Measurements from ENCODE around the gene CACNA1C. TPM values are rescaled to one million over a fixed set of nuclear protein-coding genes. Genes with fewer than 3 reads are reported as not detected.

Gene CACNA1C
- total RNA-seq, 1 donor from 2014 or later = 7.3 TPM

DNA sequence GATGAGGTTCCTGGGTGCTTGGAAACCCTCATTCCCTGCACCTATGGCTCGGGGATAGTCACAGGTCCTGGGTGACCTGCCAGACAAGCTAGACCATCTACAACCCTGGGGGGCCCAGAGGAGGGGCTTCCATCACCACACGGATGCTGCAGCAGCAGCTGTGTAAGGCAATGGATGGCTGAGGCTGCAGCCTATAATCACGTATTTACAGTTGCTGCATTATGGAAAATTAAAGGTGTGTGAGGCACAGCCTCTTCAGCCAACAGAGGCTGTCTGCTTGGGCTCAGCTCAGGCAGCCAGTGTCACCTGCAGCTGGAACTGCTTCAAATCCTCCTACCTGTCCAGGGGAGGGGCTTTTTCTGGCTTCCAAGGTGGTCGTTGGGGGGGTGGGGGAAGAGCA is 268.1 kb downstream of the CACNA1C start:
- Histone ChIP-seq H3K27ac (ENCODE audit: low read depth, low read length) (no peak overlapping the region), H3K27me3 (ENCODE audit: control insufficient read depth in 3 of 3, insufficient read depth in 3 of 3, low read length in 3 of 3) (no peaks in the 10 kb centered on the region), H3K9ac (ENCODE audit: low read depth in 1 of 3, low read length in 3 of 3) (no peak overlapping the region), H3K36me3 (ENCODE audit: control insufficient read depth in 3 of 3, insufficient read depth in 3 of 3, low read length in 3 of 3) (no peaks in the 10 kb centered on the region), H3K9me3 (ENCODE audit: control insufficient read depth in 3 of 3, low read length in 3 of 3) (no peaks in the 10 kb centered on the region), H3K4me1 (ENCODE audit: control insufficient read depth in 3 of 3, insufficient read depth in 3 of 3, low read length in 3 of 3) (peaks cover 30 to 43% (median 42%) of the 10 kb centered on the region in 3 donors), H3K4me3 (ENCODE audit: low read length in 3 of 3) (no peak overlapping the region)

DNA sequence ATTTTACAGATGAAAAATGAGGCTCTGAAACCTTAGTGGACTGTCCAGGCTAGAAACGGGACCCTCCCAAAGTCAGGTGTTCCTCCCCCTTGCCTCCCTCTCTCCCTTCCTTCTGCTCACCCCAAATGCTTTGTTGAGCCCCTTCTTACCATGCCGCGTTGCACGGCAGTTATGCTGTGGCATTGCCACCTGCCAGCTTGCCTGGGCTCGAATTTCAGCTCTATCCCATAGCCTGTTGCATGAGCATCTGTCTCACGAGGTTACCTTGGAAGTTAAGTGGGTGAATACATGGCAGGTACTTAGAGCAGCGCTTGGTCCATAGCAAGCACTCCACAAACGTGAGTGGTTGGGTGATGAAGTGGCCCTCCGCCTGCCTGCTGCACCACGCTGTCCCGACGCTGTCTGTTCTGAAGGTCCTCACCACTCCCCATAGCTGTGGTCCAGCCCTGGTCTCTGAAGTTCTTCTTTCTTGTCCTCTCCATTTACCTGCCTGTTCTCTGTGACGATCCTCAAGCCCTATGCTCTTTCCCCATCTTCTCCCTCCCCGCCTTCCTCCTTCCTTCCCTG is 269.9 kb downstream of the CACNA1C start:
- no peaks in the 10 kb centered on the region for H3K27me3 ChIP-seq (ENCODE audit: control insufficient read depth in 3 of 3, insufficient read depth in 3 of 3, low read length in 3 of 3)
- no peaks in the 10 kb centered on the region for H3K9me3 ChIP-seq (ENCODE audit: control insufficient read depth in 3 of 3, low read length in 3 of 3)
- peaks cover 30 to 46% (median 46%) of the 10 kb centered on the region in 3 donors for H3K4me1 ChIP-seq (ENCODE audit: control insufficient read depth in 3 of 3, insufficient read depth in 3 of 3, low read length in 3 of 3)
- no peak overlapping the region for H3K4me3 ChIP-seq (ENCODE audit: low read length in 3 of 3)
- H3K36me3 ChIP-seq (ENCODE audit: control insufficient read depth in 3 of 3, insufficient read depth in 3 of 3, low read length in 3 of 3) = no peaks in the 10 kb centered on the region
- H3K27ac ChIP-seq (ENCODE audit: low read depth, low read length) = peak overlapping the region; percentile 61
- no peak overlapping the region for H3K9ac ChIP-seq (ENCODE audit: low read depth in 1 of 3, low read length in 3 of 3)

DNA sequence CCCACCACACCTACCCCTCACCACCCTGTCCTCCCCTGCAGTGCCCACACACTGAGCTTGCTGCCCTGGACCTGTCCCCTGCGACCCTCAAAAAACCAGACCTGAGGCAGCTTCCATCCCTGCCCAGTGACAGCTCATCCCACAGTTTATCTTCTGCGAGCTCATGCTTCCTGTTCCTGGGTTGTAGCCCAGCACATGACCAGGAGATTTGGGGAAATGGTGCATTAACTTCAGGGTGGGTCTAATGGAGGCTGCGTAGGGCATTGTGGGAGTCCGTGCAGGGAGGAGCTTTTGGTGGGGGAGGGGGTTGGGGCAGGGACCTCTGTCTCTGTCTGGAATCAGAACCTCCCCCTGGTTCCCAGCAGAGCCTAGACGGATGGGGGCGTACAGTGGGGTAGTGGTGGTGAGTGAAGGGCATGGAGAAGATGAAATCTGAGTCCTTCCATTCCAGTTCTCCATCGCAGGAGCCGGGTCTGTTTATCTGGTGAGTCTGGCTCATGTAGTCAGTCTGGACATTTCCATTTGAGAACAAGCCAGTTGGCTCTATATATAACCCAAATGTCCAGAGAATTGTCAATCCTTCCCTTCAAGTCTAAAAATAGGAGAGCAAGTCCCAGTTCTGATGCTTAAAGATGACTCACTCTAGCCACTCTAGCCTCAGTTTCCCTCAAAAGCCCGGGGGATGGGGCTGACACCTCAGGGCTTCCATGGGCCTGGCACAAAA is 270.9 kb downstream of the CACNA1C start:
- H3K27ac ChIP-seq (ENCODE audit: low read depth, low read length) = peak overlapping the region; percentile 61
- H3K4me1 ChIP-seq (ENCODE audit: control insufficient read depth in 3 of 3, insufficient read depth in 3 of 3, low read length in 3 of 3) = peaks cover 30 to 46% (median 44%) of the 10 kb centered on the region in 3 donors
- H3K9ac ChIP-seq (ENCODE audit: low read depth in 1 of 3, low read length in 3 of 3) = peak overlapping the region in 1 of 3 donors; percentile 55
- H3K36me3 ChIP-seq (ENCODE audit: control insufficient read depth in 3 of 3, insufficient read depth in 3 of 3, low read length in 3 of 3) = no peaks in the 10 kb centered on the region
- H3K4me3 ChIP-seq (ENCODE audit: low read length in 3 of 3) = peak overlapping the region in 2 of 3 donors; percentile 6 to 17
- no peaks in the 10 kb centered on the region for H3K27me3 ChIP-seq (ENCODE audit: control insufficient read depth in 3 of 3, insufficient read depth in 3 of 3, low read length in 3 of 3)
- no peaks in the 10 kb centered on the region for H3K9me3 ChIP-seq (ENCODE audit: control insufficient read depth in 3 of 3, low read length in 3 of 3)

DNA sequence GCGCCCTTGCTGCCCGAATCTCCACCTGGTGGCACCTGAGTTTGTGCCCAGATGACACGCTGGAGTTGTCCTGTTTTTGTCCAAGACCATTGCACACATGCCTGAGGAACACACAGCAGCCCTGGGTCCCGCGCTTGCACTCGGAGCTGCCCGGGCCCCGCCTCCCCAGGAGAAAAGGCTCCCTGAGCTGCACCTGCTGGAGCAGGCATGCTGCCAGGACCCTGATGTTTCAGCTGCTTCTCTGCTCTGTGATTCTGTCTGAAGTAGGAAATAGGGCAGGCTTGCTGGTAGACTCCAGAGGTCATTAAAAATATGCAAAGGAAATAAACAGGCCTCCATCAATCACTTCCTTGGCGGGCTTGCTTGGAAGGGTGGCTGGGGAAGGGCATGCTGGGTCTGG is 271.6 kb downstream of the CACNA1C start:
- Histone ChIP-seq H3K4me3 (ENCODE audit: low read length in 3 of 3) (peak overlapping the region in 2 of 3 donors; percentile 6 to 12), H3K9ac (ENCODE audit: low read depth in 1 of 3, low read length in 3 of 3) (peak overlapping the region in 2 of 3 donors; percentile 40 to 55), H3K9me3 (ENCODE audit: control insufficient read depth in 3 of 3, low read length in 3 of 3) (no peaks in the 10 kb centered on the region), H3K36me3 (ENCODE audit: control insufficient read depth in 3 of 3, insufficient read depth in 3 of 3, low read length in 3 of 3) (no peaks in the 10 kb centered on the region), H3K27me3 (ENCODE audit: control insufficient read depth in 3 of 3, insufficient read depth in 3 of 3, low read length in 3 of 3) (no peaks in the 10 kb centered on the region), H3K4me1 (ENCODE audit: control insufficient read depth in 3 of 3, insufficient read depth in 3 of 3, low read length in 3 of 3) (peaks cover 25 to 45% (median 40%) of the 10 kb centered on the region in 3 donors), H3K27ac (ENCODE audit: low read depth, low read length) (peak overlapping the region; percentile 61)

DNA sequence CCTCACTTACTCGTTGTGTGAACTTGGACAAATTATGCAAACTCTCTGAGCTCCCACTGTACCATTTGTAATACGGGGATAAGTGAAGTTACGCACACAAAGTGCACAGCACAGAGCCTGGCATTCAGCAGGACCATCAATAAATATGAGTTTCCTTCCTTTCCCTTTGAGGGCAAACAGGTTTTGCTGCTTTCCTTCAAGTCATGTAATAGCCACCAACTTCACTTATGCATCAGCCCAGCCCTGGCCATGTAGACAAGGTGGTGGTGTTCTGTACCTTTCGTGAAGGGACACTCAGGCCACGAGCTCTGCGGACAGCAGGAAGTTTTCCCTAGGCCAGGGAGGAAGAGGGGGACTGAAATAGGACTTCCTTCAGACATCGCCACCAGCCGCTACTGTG is 272.7 kb downstream of the CACNA1C start:
- Histone ChIP-seq H3K36me3 (ENCODE audit: control insufficient read depth in 3 of 3, insufficient read depth in 3 of 3, low read length in 3 of 3) (no peaks in the 10 kb centered on the region), H3K27me3 (ENCODE audit: control insufficient read depth in 3 of 3, insufficient read depth in 3 of 3, low read length in 3 of 3) (no peaks in the 10 kb centered on the region), H3K27ac (ENCODE audit: low read depth, low read length) (no peak overlapping the region), H3K9me3 (ENCODE audit: control insufficient read depth in 3 of 3, low read length in 3 of 3) (no peaks in the 10 kb centered on the region), H3K4me1 (ENCODE audit: control insufficient read depth in 3 of 3, insufficient read depth in 3 of 3, low read length in 3 of 3) (peaks cover 21 to 38% (median 35%) of the 10 kb centered on the region in 3 donors), H3K4me3 (ENCODE audit: low read length in 3 of 3) (no peak overlapping the region), H3K9ac (ENCODE audit: low read depth in 1 of 3, low read length in 3 of 3) (no peak overlapping the region)

DNA sequence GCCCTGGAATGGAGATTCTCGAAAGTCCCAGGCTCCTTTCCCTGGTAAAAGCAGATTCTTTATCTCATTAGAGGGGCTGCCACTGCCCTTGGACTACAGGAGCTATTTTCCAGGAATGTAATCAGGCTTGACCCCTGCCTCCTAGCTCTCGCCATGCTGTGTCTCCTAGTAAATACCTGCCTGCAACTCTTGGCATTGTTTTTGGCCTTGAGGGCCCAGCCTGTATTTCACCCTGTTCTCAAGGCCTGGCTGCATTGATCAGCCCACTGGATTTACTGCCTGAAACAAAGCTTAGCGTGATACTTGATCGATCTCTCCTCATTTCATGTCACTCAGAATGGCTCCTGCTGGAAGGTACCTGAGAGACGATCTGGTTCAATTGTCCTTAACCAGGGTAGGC is 273.7 kb downstream of the CACNA1C start:
- no peak overlapping the region for H3K27ac ChIP-seq (ENCODE audit: low read depth, low read length)
- no peaks in the 10 kb centered on the region for H3K9me3 ChIP-seq (ENCODE audit: control insufficient read depth in 3 of 3, low read length in 3 of 3)
- H3K9ac ChIP-seq (ENCODE audit: low read depth in 1 of 3, low read length in 3 of 3) = no peak overlapping the region
- H3K4me1 ChIP-seq (ENCODE audit: control insufficient read depth in 3 of 3, insufficient read depth in 3 of 3, low read length in 3 of 3) = peaks cover 21 to 35% (median 35%) of the 10 kb centered on the region in 3 donors
- H3K36me3 ChIP-seq (ENCODE audit: control insufficient read depth in 3 of 3, insufficient read depth in 3 of 3, low read length in 3 of 3) = no peaks in the 10 kb centered on the region
- H3K4me3 ChIP-seq (ENCODE audit: low read length in 3 of 3) = no peak overlapping the region
- no peaks in the 10 kb centered on the region for H3K27me3 ChIP-seq (ENCODE audit: control insufficient read depth in 3 of 3, insufficient read depth in 3 of 3, low read length in 3 of 3)

DNA sequence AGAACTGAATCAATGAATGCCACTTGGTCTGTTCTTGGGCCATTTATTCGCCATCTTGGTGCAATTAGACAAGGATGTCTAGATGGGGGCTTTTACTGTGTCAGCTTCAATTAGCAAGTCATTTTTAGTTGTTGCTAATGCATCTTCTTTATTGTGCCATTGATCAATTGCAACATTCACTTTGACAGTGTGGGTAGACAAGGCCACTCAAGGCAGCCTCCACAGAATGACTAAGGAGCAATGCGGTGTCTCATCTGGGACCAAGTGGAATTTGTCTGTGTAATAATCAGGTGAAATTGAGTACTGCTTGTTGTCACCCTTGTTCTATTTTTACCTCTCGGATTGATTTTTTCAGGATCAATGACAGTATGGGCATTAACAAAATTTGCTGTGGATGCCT is 275.9 kb downstream of the CACNA1C start:
- Histone ChIP-seq H3K36me3 (ENCODE audit: control insufficient read depth in 3 of 3, insufficient read depth in 3 of 3, low read length in 3 of 3) (no peaks in the 10 kb centered on the region), H3K9me3 (ENCODE audit: control insufficient read depth in 3 of 3, low read length in 3 of 3) (no peaks in the 10 kb centered on the region), H3K4me1 (ENCODE audit: control insufficient read depth in 3 of 3, insufficient read depth in 3 of 3, low read length in 3 of 3) (peaks cover 16 to 30% (median 26%) of the 10 kb centered on the region in 3 donors), H3K27ac (ENCODE audit: low read depth, low read length) (no peak overlapping the region), H3K4me3 (ENCODE audit: low read length in 3 of 3) (no peak overlapping the region), H3K9ac (ENCODE audit: low read depth in 1 of 3, low read length in 3 of 3) (no peak overlapping the region), H3K27me3 (ENCODE audit: control insufficient read depth in 3 of 3, insufficient read depth in 3 of 3, low read length in 3 of 3) (no peaks in the 10 kb centered on the region)

DNA sequence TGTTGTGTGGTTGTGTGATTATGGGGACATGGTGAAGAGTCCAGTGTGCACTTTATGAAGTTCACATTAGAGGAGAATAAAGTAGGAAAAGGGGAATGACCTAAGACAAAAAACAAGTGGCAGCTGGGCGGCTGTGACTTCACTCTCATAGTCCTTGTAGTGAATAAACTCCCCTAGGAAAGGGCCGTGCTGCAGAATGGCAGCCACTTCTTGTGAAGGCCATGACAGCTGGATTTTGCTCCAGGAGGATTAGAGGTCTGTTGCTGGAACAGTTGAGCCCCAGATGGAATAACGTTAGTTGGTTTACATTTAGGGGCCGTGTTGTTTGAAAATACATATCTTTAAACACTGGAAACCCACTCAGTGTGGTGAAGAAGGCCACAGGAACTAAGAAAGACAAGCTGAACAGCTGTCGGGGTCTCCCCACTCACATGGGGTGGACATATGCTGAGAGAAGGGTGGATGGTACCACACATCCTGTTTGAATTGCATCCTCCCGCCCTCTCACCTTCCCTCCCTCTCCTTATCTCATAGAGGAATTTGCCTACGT is 276.9 kb downstream of the CACNA1C start:
- no peaks in the 10 kb centered on the region for H3K27me3 ChIP-seq (ENCODE audit: control insufficient read depth in 3 of 3, insufficient read depth in 3 of 3, low read length in 3 of 3)
- H3K4me3 ChIP-seq (ENCODE audit: low read length in 3 of 3) = no peak overlapping the region
- H3K4me1 ChIP-seq (ENCODE audit: control insufficient read depth in 3 of 3, insufficient read depth in 3 of 3, low read length in 3 of 3) = peaks cover 5 to 21% (median 15%) of the 10 kb centered on the region in 3 donors
- H3K27ac ChIP-seq (ENCODE audit: low read depth, low read length) = no peak overlapping the region
- H3K9ac ChIP-seq (ENCODE audit: low read depth in 1 of 3, low read length in 3 of 3) = no peak overlapping the region
- no peaks in the 10 kb centered on the region for H3K9me3 ChIP-seq (ENCODE audit: control insufficient read depth in 3 of 3, low read length in 3 of 3)
- no peaks in the 10 kb centered on the region for H3K36me3 ChIP-seq (ENCODE audit: control insufficient read depth in 3 of 3, insufficient read depth in 3 of 3, low read length in 3 of 3)

DNA sequence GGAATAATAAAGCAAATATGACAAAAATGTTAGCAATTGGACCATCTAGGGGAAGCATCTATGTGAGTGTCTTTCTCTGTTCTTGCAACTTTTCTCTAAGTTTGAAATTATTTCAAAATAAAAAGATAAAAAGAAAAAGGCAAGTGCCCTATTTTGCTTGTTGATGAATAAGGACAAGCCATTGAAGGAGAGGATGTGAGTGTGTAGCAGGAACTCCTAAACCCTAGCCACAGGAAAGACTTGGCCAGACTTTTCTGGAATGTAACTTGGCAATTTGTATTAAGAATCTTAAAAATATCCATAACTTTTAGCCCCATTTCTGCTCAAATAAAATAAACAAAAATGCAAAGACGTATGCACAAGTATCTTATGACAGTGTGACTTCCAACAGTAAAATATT is 279.4 kb downstream of the CACNA1C start:
- Histone ChIP-seq H3K27me3 (ENCODE audit: control insufficient read depth in 3 of 3, insufficient read depth in 3 of 3, low read length in 3 of 3) (no peaks in the 10 kb centered on the region), H3K9me3 (ENCODE audit: control insufficient read depth in 3 of 3, low read length in 3 of 3) (no peaks in the 10 kb centered on the region), H3K4me3 (ENCODE audit: low read length in 3 of 3) (no peak overlapping the region), H3K9ac (ENCODE audit: low read depth in 1 of 3, low read length in 3 of 3) (no peak overlapping the region), H3K36me3 (ENCODE audit: control insufficient read depth in 3 of 3, insufficient read depth in 3 of 3, low read length in 3 of 3) (no peaks in the 10 kb centered on the region), H3K4me1 (ENCODE audit: control insufficient read depth in 3 of 3, insufficient read depth in 3 of 3, low read length in 3 of 3) (peaks cover 19 to 25% (median 20%) of the 10 kb centered on the region in 3 donors), H3K27ac (ENCODE audit: low read depth, low read length) (no peak overlapping the region)

DNA sequence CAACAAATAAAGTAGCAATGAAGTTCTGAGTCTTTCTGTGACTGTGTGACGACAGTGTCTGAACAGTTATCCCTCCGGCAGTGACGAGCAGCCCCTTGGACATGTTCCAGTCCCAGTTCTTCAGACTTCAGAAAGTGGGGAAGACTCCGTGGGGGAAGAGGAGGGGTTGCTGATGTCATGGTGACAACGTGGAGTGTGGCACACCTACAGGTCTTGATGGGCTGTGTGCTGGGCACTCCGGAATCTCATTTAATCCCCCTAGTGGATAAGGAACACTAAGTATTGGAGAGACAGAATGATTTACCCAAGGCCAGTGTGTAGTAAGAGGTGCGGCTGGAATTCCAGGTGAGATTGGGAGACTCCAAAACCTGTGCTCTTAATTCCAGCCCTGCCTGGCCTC is 280.2 kb downstream of the CACNA1C start:
- no peaks in the 10 kb centered on the region for H3K36me3 ChIP-seq (ENCODE audit: control insufficient read depth in 3 of 3, insufficient read depth in 3 of 3, low read length in 3 of 3)
- H3K4me3 ChIP-seq (ENCODE audit: low read length in 3 of 3) = no peak overlapping the region
- H3K9me3 ChIP-seq (ENCODE audit: control insufficient read depth in 3 of 3, low read length in 3 of 3) = no peaks in the 10 kb centered on the region
- no peak overlapping the region for H3K9ac ChIP-seq (ENCODE audit: low read depth in 1 of 3, low read length in 3 of 3)
- H3K4me1 ChIP-seq (ENCODE audit: control insufficient read depth in 3 of 3, insufficient read depth in 3 of 3, low read length in 3 of 3) = peaks cover 26 to 33% (median 26%) of the 10 kb centered on the region in 3 donors
- no peaks in the 10 kb centered on the region for H3K27me3 ChIP-seq (ENCODE audit: control insufficient read depth in 3 of 3, insufficient read depth in 3 of 3, low read length in 3 of 3)
- H3K27ac ChIP-seq (ENCODE audit: low read depth, low read length) = peak overlapping the region; percentile 19

Data from skeletal muscle tissue (tissue), 4 donors.